Activated naive CD8-positive, alpha-beta T cell treated with anti-CD3 and anti-CD28 coated beads, Interleukin-2, amount 50 U/mL, for 16 hours (primary cell): ENCODE data around the gene AIG1.
"Not testable (repeated sequence)": the region's sequence is repeated elsewhere in the genome, so short reads cannot be mapped to it uniquely, and the experiment has no call there.

Source experiments
- DNase-seq: peaks from one replicate; pipeline ENCODE4 v3.0.0-alpha.2; 2020; ENCODE audit warnings: low read depth, low spot score

AIG1 gene

GRCh38 chr6:143325379-143326140 is 264.9 kb downstream of the AIG1 start:
- no peak for DNase-seq

- no peak for DNase-seq
Measured at GRCh38 chr6:143328876-143329275, 268.2 kb downstream of the AIG1 start.

- no peak for DNase-seq
Measured at GRCh38 chr6:143329323-143329722, 268.6 kb downstream of the AIG1 start.

- DNase-seq, result no peak
Measured at GRCh38 chr6:143331362-143331761, 270.7 kb downstream of the AIG1 start.

- DNase-seq, result no peak
Measured at GRCh38 chr6:143332153-143332845, 271.6 kb downstream of the AIG1 start.

DNA sequence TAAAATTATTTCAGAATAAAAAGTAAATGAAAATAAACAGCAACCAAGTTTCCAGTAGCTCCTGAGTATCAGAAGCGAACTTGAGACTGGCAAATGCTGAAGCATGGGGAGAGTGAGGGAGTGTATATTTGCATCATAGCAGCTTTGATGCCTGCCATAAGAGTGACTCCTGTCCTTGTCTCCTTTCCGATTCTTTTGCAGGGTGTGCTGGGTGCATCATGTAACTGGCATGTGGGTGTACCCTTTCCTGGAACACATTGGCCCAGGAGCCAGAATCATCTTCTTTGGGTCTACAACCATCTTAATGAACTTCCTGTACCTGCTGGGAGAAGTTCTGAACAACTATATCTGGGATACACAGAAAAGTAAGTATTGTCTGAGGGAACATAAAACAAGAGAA is 272.4 kb downstream of the AIG1 start:
- no peak for DNase-seq

- DNase-seq, result no peak
Measured at GRCh38 chr6:143333749-143334520, 273.2 kb downstream of the AIG1 start.

DNA sequence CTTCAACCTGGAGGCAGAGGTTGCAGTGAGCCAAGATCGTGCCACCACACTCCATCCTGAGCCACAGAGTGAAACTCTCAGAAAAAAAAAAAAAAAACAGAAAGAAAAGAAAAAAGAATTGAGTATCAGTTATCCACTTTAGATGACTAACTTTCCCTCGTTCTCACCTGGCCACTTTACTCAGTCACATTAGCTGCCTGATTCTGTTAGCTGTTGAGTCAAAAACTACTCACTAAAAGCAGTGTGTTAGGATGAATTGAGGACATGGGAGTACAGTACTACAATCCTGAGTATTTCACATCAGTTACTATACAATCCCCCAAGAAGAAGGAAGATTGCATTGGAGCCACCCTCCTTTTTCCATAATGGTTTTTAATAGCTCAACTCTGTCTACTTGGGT is 275.2 kb downstream of the AIG1 start:
- no peak for DNase-seq

GRCh38 chr6:143336446-143337152 is 275.9 kb downstream of the AIG1 start:
- no peak for DNase-seq

DNA sequence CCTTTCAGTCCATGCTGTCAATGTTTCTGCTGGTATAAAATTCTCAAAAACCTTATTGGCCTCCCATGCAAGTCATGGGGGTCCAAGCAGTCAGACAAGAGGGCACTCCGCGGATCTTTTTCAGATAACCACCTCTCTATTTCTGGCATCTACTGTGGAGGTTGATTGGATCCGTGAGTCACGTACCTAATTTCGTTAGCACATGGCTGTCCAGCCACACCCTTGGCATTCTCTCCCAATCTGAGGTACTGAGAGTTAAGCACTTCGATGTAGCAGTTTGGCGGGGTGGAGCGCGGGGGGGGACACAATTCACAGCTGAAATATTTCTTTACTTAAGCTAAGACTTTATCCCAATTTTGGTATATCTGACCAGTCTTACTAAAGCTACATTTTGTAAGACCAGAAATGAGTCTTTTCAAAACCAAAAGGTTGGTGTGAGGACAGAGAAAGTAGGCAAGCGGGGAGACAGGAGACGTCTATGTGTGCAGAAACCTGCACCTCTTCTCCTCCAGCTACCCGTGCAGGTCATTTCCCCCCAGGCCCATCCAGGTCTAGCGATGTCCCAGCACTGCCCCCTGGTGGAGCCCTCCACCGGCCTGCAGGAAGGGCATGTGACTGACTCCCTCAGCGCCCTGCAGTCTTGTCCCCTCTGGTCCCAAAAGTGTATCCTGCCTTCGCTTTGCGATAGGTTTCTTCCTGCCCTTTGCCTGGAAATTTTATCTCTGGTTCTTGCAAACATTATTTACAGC is 276.7 kb downstream of the AIG1 start:
- no peak for DNase-seq

GRCh38 chr6:143339223-143339622 is 278.5 kb downstream of the AIG1 start:
- DNase-seq, result no peak

DNA sequence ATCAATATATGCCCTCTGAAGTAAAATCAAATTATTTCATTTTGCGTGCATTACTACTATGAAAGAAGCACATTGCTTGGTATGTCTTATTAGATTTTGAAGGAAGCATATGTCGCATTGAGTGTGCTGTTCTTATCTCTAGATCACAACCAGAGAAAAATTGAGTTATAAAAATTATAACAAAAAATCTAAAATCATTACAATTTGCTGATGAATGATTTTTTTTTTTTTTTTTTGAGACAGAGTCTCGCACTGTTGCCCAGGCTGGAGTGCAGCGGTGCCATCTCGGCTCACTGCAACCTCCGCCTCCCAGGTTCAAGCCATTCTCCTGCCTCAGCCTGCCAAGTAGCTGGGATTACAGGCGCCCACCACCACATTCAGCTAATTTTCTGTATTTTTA is 284.8 kb downstream of the AIG1 start:
- not testable (repeated sequence) for DNase-seq

- DNase-seq, result no peak
Measured at GRCh38 chr6:143346004-143346403, 285.3 kb downstream of the AIG1 start.

GRCh38 chr6:143348531-143348930 is 287.8 kb downstream of the AIG1 start:
- DNase-seq, result no peak

- DNase-seq, result no peak
Measured at GRCh38 chr6:143349530-143349929, 288.8 kb downstream of the AIG1 start.

GRCh38 chr6:143356101-143356880 is 295.6 kb downstream of the AIG1 start:
- DNase-seq, result no peak

- no peak for DNase-seq
Measured at GRCh38 chr6:143357152-143357551, 296.5 kb downstream of the AIG1 start.

DNA sequence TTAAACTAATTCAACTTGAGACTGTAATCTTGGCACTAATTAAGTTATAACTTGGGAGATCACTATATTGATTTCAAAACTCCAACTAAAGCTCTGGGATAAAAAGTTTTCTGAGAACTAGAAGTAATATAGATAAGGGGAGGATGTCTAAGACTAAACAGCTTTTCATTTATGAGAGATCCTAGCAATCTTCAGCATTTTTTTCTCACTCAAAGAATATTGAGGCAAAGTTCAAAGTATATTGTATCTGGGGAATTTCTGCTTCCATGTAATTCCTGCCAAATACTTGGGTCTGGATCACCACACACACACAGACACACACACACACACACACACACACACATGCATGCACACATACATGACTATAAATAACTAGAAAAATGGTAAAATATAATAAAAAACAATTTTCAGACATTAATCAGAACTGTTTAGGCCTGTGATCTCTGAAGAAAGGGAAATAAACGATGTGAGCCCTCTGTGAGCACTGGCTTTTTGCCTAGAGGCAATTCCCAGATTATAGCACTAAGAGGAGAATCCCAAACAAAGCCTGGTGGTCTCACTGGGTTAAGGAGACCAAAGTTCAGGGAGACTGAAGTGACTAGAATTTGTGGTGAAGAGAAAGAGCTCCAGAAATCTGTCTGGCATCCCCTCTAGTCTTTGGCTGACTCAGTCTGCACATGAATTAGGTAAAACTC is 297.0 kb downstream of the AIG1 start:
- no peak for DNase-seq

- no peak for DNase-seq
Measured at GRCh38 chr6:143361536-143362191, 301.0 kb downstream of the AIG1 start.
